Germinal center (tissue), 1 donor: ENCODE data around the gene TRIM10.
"Not testable (repeated sequence)": the region's sequence is repeated elsewhere in the genome, so short reads cannot be mapped to it uniquely, and the experiment has no call there.

Source experiments
- DNase-seq: peaks from one replicate; pipeline ENCODE4 v3.0.0; 2012; ENCODE audit warnings: mixed read lengths, low spot score

TRIM10 gene

DNA sequence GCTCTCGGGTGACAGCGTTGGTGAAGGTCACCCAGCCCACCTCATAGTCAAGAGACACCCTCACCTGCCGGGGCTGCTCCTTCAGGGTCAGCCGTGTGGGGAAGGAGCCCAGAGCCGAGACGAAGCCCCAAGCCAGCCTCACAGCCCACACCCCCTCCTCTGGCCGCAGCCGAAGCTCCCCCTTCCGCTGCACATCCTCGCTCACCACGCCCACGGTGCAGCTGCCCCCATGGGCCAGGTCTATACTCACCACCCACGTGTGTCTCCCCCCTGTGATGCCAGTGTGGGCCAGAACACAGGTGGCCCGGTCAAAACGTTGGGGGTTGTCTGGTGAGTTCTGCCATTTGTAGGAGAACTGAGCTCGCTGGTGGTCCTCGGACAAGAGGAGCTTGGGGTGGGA, 7.0 kb downstream of the TRIM10 start:
- no peak for DNase-seq

GRCh38 chr6:30152910-30153610, 8.0 kb downstream of the TRIM10 start:
- no peak for DNase-seq

DNA sequence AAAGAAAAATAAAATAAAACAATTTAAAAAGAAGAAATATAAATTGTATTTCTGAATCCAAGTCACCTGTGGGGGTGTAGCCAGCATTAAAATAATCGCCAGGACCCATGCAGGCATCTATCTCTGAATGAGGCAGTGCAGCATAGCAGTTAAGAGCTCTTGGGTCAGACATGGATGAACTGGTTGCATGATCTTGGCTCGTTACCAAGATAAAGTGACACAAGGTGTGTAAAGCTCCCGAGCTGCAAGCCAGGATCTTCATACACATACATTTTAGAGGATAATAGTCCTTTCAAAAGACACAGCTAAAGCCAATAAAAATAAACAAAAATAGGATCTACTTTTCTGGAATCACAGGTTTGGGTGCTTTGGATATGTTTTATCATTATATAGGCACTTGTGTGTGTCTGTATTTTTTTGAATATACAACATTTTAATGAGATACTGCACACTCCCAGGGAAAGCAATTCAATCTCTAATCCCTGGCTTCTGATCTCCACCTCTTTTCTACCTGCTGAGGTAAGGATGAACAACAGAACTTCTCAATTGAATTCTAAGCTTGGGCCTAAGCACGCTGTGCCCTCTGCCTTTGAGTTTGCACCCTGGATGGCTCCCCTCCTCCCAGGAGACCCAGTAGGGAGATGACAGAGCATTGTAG, 8.9 kb downstream of the TRIM10 start:
- DNase-seq, result no peak

GRCh38 chr6:30151580-30151979, 9.4 kb downstream of the TRIM10 start:
- DNase-seq, result no peak

GRCh38 chr6:30150671-30151395, 10.2 kb downstream of the TRIM10 start:
- no peak for DNase-seq

DNA sequence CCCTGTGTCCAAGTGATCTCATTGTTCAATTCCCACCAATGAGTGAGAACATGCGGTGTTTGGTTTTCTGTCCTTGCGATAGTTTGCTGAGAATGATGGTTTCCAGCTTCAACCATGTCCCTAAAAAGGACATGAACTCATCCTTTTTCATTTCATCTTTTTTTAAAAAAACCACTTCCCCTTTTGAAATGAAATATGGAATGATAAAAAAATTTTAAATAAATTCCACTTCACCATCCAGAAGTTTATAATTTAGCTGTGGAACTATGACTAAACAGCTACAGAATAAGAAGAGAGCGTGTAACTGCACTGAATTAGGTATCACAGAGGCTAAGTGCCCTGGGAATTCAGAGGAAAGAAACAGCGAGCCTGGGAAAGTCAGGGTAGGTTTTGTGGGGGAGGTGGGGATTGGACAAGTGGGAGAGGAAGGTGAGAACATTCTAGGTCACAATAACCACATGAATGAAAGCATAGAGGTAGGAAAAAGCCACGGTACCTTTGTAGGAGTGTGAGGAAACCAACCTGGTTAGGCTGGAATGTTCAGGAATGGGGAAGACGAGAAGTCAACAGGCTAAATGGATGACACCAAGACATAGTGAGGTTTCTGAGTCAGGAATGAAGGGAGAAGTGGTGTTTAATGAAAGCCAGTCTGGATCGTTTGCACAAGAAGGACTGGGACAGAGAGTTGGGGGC, 11.0 kb downstream of the TRIM10 start:
- no peak for DNase-seq

- DNase-seq, result no peak
These were observed 11.8 kb downstream of the TRIM10 start for GRCh38 chr6:30149234-30149633.

- DNase-seq, result no peak
These were observed 13.9 kb downstream of the TRIM10 start for GRCh38 chr6:30147096-30147495.

DNA sequence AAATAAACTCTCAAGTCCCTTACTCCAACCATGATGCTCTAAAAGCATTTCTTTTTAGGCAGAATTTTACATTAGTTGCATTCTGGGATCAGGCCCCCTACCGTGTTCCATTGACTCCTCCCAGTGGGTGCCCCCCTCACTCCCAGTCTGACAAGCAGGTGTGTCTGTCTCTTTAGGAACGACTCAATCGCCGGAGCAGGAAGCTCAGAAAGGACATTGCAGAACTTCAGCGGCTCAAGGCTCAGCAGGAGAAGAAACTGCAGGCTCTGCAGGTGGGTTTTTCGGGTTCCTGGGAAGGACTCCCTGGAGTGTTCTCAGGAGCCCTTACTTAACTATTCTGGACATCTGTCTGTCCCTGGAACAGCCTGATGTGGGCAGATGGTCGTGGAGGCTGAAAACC, 15.2 kb downstream of the TRIM10 start:
- DNase-seq, result no peak

- DNase-seq, result no peak
These were observed 16.2 kb downstream of the TRIM10 start for GRCh38 chr6:30144811-30145210.

- DNase-seq, result no peak
These were observed 17.2 kb downstream of the TRIM10 start for GRCh38 chr6:30143780-30144179.

DNA sequence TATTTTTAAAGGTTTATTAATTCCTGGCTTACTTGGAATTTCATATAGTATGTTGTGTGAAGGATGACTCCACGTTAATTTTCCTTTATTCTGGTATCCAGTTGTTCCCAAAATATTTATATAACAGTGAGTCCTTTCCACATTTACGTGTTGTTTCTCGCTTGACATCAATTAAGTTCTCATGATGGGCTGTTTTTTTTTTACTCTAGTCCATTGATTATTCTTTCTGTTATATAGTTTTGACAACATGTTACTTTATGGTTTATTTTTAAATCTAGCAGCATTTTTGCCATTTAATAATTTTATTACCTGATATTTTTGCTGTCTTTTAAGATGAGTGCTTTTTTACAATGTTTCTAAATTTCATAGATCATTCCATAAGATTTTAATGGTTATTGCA, 18.3 kb downstream of the TRIM10 start:
- DNase-seq, result no peak

- DNase-seq, result not testable (repeated sequence)
These were observed 20.8 kb downstream of the TRIM10 start for GRCh38 chr6:30140240-30140639.

DNA sequence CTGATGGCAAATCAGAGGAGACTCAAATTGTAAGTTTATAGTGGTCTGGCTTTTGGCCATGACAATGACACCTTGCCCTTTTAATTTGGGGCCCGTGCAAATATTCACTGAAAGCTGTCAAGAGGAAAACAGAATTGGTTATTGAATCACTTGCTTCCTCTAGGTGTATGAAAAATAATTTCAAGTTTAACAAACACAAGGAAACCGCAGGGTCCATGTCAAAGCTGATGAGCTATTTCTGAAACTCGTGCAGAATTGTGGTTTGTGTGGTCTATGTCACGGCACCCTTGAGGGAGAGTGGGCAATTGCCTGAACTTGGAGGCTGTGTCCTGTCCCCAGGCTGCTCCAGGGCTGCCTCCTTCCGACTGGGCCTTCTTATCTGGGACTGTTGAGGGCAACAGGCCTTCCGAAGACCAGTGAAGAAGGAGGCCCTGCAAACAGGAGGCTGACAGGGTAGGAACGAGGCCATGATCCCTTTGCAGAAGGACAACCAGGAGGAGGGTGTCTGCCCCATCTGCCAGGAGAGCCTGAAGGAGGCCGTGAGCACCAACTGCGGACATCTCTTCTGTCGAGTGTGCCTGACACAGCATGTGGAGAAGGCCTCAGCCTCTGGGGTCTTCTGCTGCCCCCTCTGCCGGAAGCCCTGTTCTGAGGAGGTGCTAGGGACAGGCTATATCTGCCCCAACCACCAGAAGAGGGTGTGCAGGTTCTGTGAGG, 24.3 kb downstream of the TRIM10 start:
- no peak for DNase-seq

- DNase-seq, result no peak
These were observed 25.3 kb downstream of the TRIM10 start, which contains the start of gene TRIM40 for GRCh38 chr6:30135757-30136156. Gene TRIM40 (plus strand): TSS chr6:30136140. CDS start chr6:30137037, 897 bp downstream.

DNA sequence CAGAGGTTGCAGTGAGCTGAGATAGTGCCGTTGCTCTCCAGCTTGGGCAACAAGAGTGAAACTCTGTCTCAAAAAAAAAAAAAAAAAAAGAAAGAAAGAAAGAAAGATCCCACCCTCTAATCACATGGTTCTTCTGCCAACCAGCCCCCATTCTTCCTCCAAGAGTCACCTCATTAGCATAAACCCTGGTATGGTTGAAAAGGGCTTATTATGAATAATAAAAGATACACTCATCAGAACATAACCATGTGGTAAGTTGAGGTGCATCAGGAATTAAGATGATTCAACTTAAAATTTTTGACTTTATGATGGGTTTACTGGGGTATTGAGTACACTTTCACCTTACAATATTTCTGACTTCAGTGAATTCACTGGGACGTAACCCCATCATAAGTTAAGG, 25.9 kb downstream of the TRIM10 start:
- DNase-seq, result no peak

DNA sequence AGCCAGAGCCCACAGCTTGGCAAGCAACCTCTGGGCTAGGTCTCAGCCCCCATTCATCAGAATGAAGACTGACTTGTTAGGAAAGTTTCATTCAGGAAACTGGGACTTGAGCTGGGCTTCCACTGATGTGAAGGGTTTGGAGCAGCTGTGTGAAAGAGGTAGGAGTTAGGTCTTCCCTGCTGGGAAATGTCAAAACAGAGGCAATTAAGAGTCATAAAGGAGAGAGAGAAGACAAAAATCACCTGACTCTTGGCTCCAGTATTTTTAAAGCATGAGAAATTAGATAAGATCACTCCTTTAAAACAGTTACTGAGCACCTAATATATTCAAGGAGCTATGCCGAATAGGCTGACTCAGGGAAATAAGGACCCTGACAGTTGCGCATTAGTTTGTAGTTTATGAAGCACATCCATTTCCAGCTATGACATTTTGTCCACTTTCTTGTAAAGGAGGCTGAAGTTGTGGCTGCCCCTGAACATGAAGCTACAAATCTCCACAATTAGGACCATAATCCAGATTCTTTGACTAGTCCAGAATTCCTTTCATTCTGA, 29.0 kb downstream of the TRIM10 start:
- no peak for DNase-seq

DNA sequence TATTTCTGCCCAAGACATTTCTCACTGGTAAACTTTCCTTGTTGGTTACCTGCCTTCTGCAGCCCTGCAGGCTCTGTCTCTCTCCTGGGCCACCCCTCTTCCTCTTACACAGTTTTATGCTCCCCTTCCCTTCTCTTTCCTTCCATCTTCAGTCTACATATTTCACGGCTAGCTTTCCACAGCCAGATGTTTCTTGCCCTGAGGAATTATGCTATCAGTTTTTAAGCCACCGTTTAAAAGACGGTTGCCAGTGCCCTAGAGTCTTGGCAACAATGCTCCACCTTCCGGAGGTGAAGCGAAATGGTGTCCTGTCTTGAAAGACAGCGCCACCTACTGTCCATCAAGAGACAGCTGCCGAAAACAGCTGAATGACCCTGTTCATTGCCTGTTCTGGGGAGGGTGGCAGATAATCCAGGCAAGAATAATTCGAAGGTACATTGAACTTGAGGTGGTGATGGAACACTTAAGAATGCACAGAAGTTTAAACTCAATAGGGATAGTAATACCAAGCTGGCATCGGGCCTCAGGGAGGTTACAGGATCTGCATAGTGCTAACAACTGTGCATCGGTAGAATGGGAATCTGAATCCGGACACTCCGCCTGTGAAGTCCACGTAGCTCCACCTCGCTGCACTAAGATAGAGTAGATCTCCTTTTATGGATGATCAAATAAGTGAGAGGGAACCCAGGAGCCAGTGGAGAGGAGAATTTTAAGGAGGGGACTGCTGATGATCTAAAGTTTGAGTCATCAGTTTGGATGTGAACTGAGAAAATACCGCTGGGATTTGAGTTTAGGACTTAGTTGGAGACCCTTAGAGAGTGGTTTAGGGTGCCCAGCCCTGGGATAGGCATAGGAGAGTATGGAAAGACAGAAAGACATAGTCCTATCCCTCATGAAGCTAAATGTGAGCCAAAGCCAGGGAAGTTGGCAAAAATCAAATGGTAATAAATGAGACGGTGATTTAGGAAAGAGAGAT, 29.8 kb downstream of the TRIM10 start:
- DNase-seq, result peak; percentile 87

- no peak for DNase-seq
These were observed 30.8 kb downstream of the TRIM10 start for GRCh38 chr6:30130179-30130679.
